GM12878 (cell line): ENCODE measurements around the gene MAP3K7CL. TPM values are rescaled to one million over a fixed set of nuclear protein-coding genes. Genes with fewer than 3 reads are reported as not detected.
A peak's percentile ranks its signal among the peaks of the same experiment; 100 is the strongest.

Experiments
- ATAC-seq: fragments of 200-7000 bp; cut with Tn5 transposase; 3 replicates; pipeline ENCODE4 v1.9.1; 2020; ENCODE audit warnings: mild to moderate bottlenecking, moderate library complexity
- BruUV-seq: library from RNA; stranded (reverse); fragments of 400-500 nt; replicated peaks from 2 replicates; lab custom pipeline; 2021; lab: Mats Ljungman, UMichigan
- CTCF ChIA-PET: fragments of 300-600 bp; sonication (Branson Sonifier 250); formaldehyde crosslinking; extraction: SDS; loops from one replicate; lab custom pipeline; 2021; ENCODE audit warnings: inconsistent platforms; lab: Yijun Ruan, JAX
- POLR2A ChIA-PET: fragments of 350-600 bp; formaldehyde crosslinking; extraction: SDS; loops from one replicate; lab custom pipeline; 2021; ENCODE audit warnings: inconsistent platforms; lab: Charles Lee
- RAD21 ChIA-PET: fragments of 300-600 bp; sonication (Branson Sonifier 250); formaldehyde crosslinking; loops from one replicate; lab custom pipeline; 2023; ENCODE audit warnings: antibody characterized with exemption; ENCODE audit not compliant: unreplicated experiment; lab: Charles Lee
- SMC1A ChIA-PET: fragments of 300-600 bp; sonication (Branson Sonifier 250); formaldehyde crosslinking; loops from one replicate; lab custom pipeline; 2023; ENCODE audit not compliant: unreplicated experiment, uncharacterized antibody; lab: Charles Lee
- DNase-seq: peaks from one replicate; pipeline ENCODE4 v3.0.0-alpha.2; 2011; ENCODE audit warnings: low read depth, low spot score
- FAIRE-seq: peaks from 3 replicates; lab custom pipeline; 2011; peaks lifted over from hg19 to GRCh38; lab: Jason Lieb, UNC
- H2AFZ ChIP-seq: 2 replicates; pipeline ENCODE4 v1.6.0; 2011; ENCODE audit warnings: low read depth, low read length, control low read depth; ENCODE audit not compliant: control insufficient read depth
- H3K27ac ChIP-seq: 2 replicates; pipeline ENCODE4 v1.5.1; 2011; ENCODE audit warnings: control low read depth; ENCODE audit not compliant: control insufficient read depth, insufficient read depth
- H3K27me3 ChIP-seq, 2 experiments: replicated peaks in 1 of 2; 2 replicates each; pipeline versions ENCODE4 v1.6.0 to v1.6.1; 2011; ENCODE audit warnings: low read length in 1 of 2; ENCODE audit not compliant: control insufficient read depth in 2 of 2, insufficient read depth in 2 of 2
- H3K36me3 ChIP-seq, 2 experiments: 2 replicates each; pipeline ENCODE4 v1.5.1; 2011; ENCODE audit warnings: low read length in 1 of 2; ENCODE audit not compliant: control insufficient read depth in 2 of 2, insufficient read depth in 2 of 2
- H3K4me1 ChIP-seq: 2 replicates; pipeline ENCODE4 v1.6.1; 2011; ENCODE audit warnings: mild to moderate bottlenecking, low read length, moderate library complexity, mixed read lengths; ENCODE audit not compliant: control insufficient read depth, insufficient read depth
- H3K4me2 ChIP-seq: 2 replicates; pipeline ENCODE4 v1.6.0; 2011; ENCODE audit warnings: control low read depth; ENCODE audit not compliant: control insufficient read depth, insufficient read depth
- H3K4me3 ChIP-seq: fragments of 200-600 bp; sonication (generic); 2 replicates; pipeline ENCODE4 v1.5.1; 2016
- H3K79me2 ChIP-seq: 2 replicates; pipeline ENCODE4 v1.6.0; 2011; ENCODE audit warnings: low read length; ENCODE audit not compliant: control insufficient read depth, insufficient read depth
- H3K9ac ChIP-seq: 2 replicates; pipeline ENCODE4 v1.8.0; 2011; ENCODE audit warnings: low read length, control low read depth, mixed read lengths; ENCODE audit not compliant: control insufficient read depth, insufficient read depth
- H3K9me3 ChIP-seq: replicated peaks from 3 replicates; pipeline ENCODE4 v1.5.1; 2011; ENCODE audit warnings: mild to moderate bottlenecking, low read length; ENCODE audit not compliant: control insufficient read depth, insufficient read depth
- H4K20me1 ChIP-seq: 2 replicates; pipeline ENCODE4 v1.6.0; 2011; ENCODE audit not compliant: control insufficient read depth, insufficient read depth
- ATF7 ChIP-seq: fragments of 450-650 bp; IDR thresholded peaks from 2 replicates; pipeline ENCODE4 v1.6.1; 2016; ENCODE audit warnings: low read depth, mild to moderate bottlenecking
- CHD2 ChIP-seq: IDR thresholded peaks from 2 replicates; pipeline ENCODE4 v1.6.1; 2011; ENCODE audit warnings: low read depth, low read length, improper control_type of control experiment, borderline replicate concordance
- EED ChIP-seq: sonication (generic); IDR thresholded peaks from 2 replicates; pipeline ENCODE4 v1.6.1; 2016; ENCODE audit warnings: antibody characterized with exemption, low read depth
- EGR1 ChIP-seq, 2 experiments: IDR thresholded peaks; 1 replicate in 1 of 2; 2 replicates in 1 of 2; pipeline ENCODE4 v1.6.1; 2011 to 2012; ENCODE audit warnings: low read depth in 2 of 2, low read length in 2 of 2, borderline replicate concordance in 1 of 2, mild to moderate bottlenecking in 1 of 2, moderate library complexity in 1 of 2
- ETV6 ChIP-seq, 2 experiments: fragments of 450-650 bp in 1 of 2; IDR thresholded peaks in 1 of 2; conservative IDR thresholded peaks in 1 of 2; 2 replicates each; pipeline ENCODE4 v1.6.1; 2014; ENCODE audit warnings: antibody characterized with exemption in 1 of 2, borderline replicate concordance in 1 of 2, low read depth in 1 of 2, mild to moderate bottlenecking in 1 of 2, moderate library complexity in 1 of 2
- FOXM1 ChIP-seq: IDR thresholded peaks from 2 replicates; pipeline ENCODE4 v1.6.1; 2012; ENCODE audit warnings: low read depth, mild to moderate bottlenecking, inconsistent platforms, low read length, moderate library complexity
- GATAD2B ChIP-seq: fragments of 450-650 bp; conservative IDR thresholded peaks from 2 replicates; pipeline ENCODE4 v1.6.1; 2017; ENCODE audit warnings: low read depth, mild to moderate bottlenecking, moderate library complexity
- IKZF1 ChIP-seq: fragments of 450-650 bp; conservative IDR thresholded peaks from 2 replicates; pipeline ENCODE4 v1.6.1; 2017; ENCODE audit warnings: antibody characterized with exemption, mild to moderate bottlenecking
- KAT2A ChIP-seq: conservative IDR thresholded peaks from 2 replicates; pipeline ENCODE4 v1.6.1; 2011; ENCODE audit warnings: low read depth, low read length; ENCODE audit not compliant: control insufficient read depth
- MEF2B ChIP-seq: fragments of 450-650 bp; IDR thresholded peaks from 2 replicates; pipeline ENCODE4 v1.6.1; 2018; ENCODE audit warnings: mild to moderate bottlenecking, moderate library complexity; ENCODE audit not compliant: partially characterized antibody, poor library complexity, severe bottlenecking
- NBN ChIP-seq: fragments of 450-650 bp; IDR thresholded peaks from 2 replicates; pipeline ENCODE4 v1.6.1; 2016
- NR2C2 ChIP-seq: IDR thresholded peaks from 2 replicates; pipeline ENCODE4 v1.6.1; 2011; ENCODE audit warnings: borderline replicate concordance, low read depth; ENCODE audit not compliant: control insufficient read depth, insufficient read length
- PBX3 ChIP-seq: IDR thresholded peaks from 2 replicates; pipeline ENCODE4 v1.6.1; 2011; ENCODE audit warnings: mild to moderate bottlenecking, low read depth, low read length, moderate library complexity; ENCODE audit not compliant: insufficient replicate concordance
- SMARCA5 ChIP-seq: fragments of 450-650 bp; IDR thresholded peaks from 2 replicates; pipeline ENCODE4 v1.6.1; 2017; ENCODE audit warnings: mild to moderate bottlenecking
- TAF1 ChIP-seq: IDR thresholded peaks from 2 replicates; pipeline ENCODE4 v1.6.1; 2011; ENCODE audit warnings: mild to moderate bottlenecking, low read depth, low read length, borderline replicate concordance
- ZBTB33 ChIP-seq: fragments of 450-650 bp; IDR thresholded peaks from 2 replicates; pipeline ENCODE4 v1.6.1; 2017; ENCODE audit warnings: mild to moderate bottlenecking
- ZNF274 ChIP-seq: IDR thresholded peaks from one replicate; pipeline ENCODE4 v1.8.0; 2011; ENCODE audit not compliant: insufficient read length, insufficient read depth
- WGBS: methylation state at CpG from one replicate; pipeline ENCODE4 v1.1.6; 2016; ENCODE audit warnings: low lambda C conversion rate; ENCODE audit not compliant: insufficient replicate concordance, insufficient coverage; ENCODE audit errors: missing lambda C conversion rate; 5-methylcytosine and 5-hydroxymethylcytosine counted together
- in situ Hi-C: fragments of 300-500 bp; cut with MboI; formaldehyde crosslinking; loops from 9 replicates; pipeline ENCODE4 v1.14.3; 2018; ENCODE audit warnings: mixed read lengths
- intact Hi-C: fragments of 100-400 bp; cut with micrococcal nuclease; formaldehyde crosslinking; loops from one replicate; pipeline ENCODE4 v1.14.2; 2022; ENCODE audit not compliant: unreplicated experiment
- polyA plus RNA-seq, 11 experiments: library from polyadenylated mRNA; depleted of rRNA in 4 of 11; unstranded in 6 of 11; stranded (reverse) in 5 of 11; fragments of >200 nt; fragmentation: Nextera tagmentation in 4 of 11; fragmentation: Illumina TruSeq in 1 of 11; extraction: Ambion mirVana in 4 of 11; extraction: Trizol in 1 of 11; gene quantifications; 1 replicate in 1 of 11; 2 replicates in 10 of 11; pipeline versions ENCODE4 v1.2.1 to v1.2.3, GENCODE V29; 2011 to 2016; ENCODE audit warnings: inconsistent platforms in 2 of 11, missing spikeins in 2 of 11, low read depth in 1 of 11
- total RNA-seq, 4 experiments: library from RNA; depleted of rRNA in 3 of 4; stranded (reverse); fragments of >200 nt in 3 of 4; fragmentation: Illumina TruSeq in 1 of 4; extraction: Trizol in 1 of 4; gene quantifications; 2 replicates each; pipeline versions ENCODE4 v1.2.1 to v1.2.3, GENCODE V29; 2013 to 2021
- TF ChIP-seq, protein P1 (sequence below): IDR thresholded peaks from 2 replicates; pipeline ENCODE4 v1.6.1; 2012; ENCODE audit warnings: low read depth, low read length, improper control_type of control experiment
- TF ChIP-seq, protein P2 (sequence below): fragments of 450-650 bp; IDR thresholded peaks from 2 replicates; pipeline ENCODE4 v1.6.1; 2016; ENCODE audit warnings: mild to moderate bottlenecking

The MAP3K7CL gene
- total and polyA plus RNA-seq, 10 of the 15 experiments (the other 5 are each of a cell fraction or from before 2014, with no cell fraction given) = 3.2 to 19.7 (median 6.6) TPM

- ChIA-PET SMC1A (interaction anchor here (0.7 to 4.1 kb wide), 16 partner anchors 10 to 260 kb away, joined by 3 to 37 read pairs (median 6); partner anchors contain the start of gene MAP3K7CL), CTCF (interaction anchor here (0.9 to 2.8 kb wide), 7 partner anchors 9 to 260 kb away, joined by 3 to 7 read pairs (median 5); no protein-coding TSS in a partner anchor), RAD21 (interaction anchor here (0.9 to 1.4 kb wide), 5 partner anchors 9 to 733 kb away, joined by 3 to 4 read pairs (median 4); no protein-coding TSS in a partner anchor), POLR2A (interaction anchor here (0.7 to 1.3 kb wide), 2 partner anchors 15 to 179 kb away, joined by 3 to 4 read pairs; partner anchors contain the start of gene MAP3K7CL)
- H3K9me3 ChIP-seq = no peaks in the 10 kb centered on the region
- no peaks in the 10 kb centered on the region for H3K27me3 ChIP-seq
- no peaks in the 10 kb centered on the region for H3K79me2 ChIP-seq
- H3K4me1 ChIP-seq = peaks cover 10% of the 10 kb centered on the region
- FAIRE-seq = no peak
- no peak overlapping the region for H3K4me2 ChIP-seq
- H2AFZ ChIP-seq = peak overlapping the region; percentile 63; the same call in 1 of the 2 replicates
- no peak for DNase-seq
- H3K36me3 ChIP-seq = no peaks in the 10 kb centered on the region
- H4K20me1 ChIP-seq = no peaks in the 10 kb centered on the region
- H3K4me3 ChIP-seq = no peak overlapping the region
- H3K9ac ChIP-seq = no peak overlapping the region
- intact Hi-C loops = no loop called here
- in situ Hi-C loops = no loop called here
- ATAC-seq = no peak
- no TSS peak for BruUV-seq
- no peak overlapping the region for H3K27ac ChIP-seq
- 75% methylated on average over 8 of the region's 8 CpGs for WGBS
- TF ChIP-seq, protein P1, sequence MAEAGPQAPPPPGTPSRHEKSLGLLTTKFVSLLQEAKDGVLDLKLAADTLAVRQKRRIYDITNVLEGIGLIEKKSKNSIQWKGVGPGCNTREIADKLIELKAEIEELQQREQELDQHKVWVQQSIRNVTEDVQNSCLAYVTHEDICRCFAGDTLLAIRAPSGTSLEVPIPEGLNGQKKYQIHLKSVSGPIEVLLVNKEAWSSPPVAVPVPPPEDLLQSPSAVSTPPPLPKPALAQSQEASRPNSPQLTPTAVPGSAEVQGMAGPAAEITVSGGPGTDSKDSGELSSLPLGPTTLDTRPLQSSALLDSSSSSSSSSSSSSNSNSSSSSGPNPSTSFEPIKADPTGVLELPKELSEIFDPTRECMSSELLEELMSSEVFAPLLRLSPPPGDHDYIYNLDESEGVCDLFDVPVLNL = no peak
- no peak for TF ChIP-seq CHD2
- no peak for TF ChIP-seq NR2C2
- no peak for TF ChIP-seq ETV6 (conservative IDR thresholded peaks at IDR 0.05 in 1 of 2, IDR thresholded peaks at IDR 0.05 in 1 of 2; ENCODE audit: borderline replicate concordance in 1 of 2, low read depth in 1 of 2)
- TF ChIP-seq MEF2B = no peak
- no peak for TF ChIP-seq NBN
- TF ChIP-seq ATF7 = no peak
- TF ChIP-seq, protein P2, sequence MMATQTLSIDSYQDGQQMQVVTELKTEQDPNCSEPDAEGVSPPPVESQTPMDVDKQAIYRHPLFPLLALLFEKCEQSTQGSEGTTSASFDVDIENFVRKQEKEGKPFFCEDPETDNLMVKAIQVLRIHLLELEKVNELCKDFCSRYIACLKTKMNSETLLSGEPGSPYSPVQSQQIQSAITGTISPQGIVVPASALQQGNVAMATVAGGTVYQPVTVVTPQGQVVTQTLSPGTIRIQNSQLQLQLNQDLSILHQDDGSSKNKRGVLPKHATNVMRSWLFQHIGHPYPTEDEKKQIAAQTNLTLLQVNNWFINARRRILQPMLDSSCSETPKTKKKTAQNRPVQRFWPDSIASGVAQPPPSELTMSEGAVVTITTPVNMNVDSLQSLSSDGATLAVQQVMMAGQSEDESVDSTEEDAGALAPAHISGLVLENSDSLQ = no peak
- no peak for TF ChIP-seq EED
- TF ChIP-seq EGR1 (IDR thresholded peaks at IDR 0.05; ENCODE audit: borderline replicate concordance in 1 of 2, low read depth in 2 of 2, low read length in 2 of 2) = no peak
- TF ChIP-seq PBX3 = no peak
- TF ChIP-seq KAT2A = no peak
- TF ChIP-seq ZBTB33 = no peak
- no peak for TF ChIP-seq FOXM1
- TF ChIP-seq SMARCA5 = no peak
- no peak for TF ChIP-seq ZNF274
- no peak for TF ChIP-seq TAF1
- TF ChIP-seq IKZF1 = no peak
- no peak for TF ChIP-seq GATAD2B
These were observed 14.5 kb upstream of the MAP3K7CL start for GRCh38 chr21:29115899-29116298.
